ENCODE results near the gene PPIF. TPM values are rescaled to one million over a fixed set of nuclear protein-coding genes. Genes with fewer than 3 reads are reported as not detected.

PPIF gene
- total and polyA plus RNA-seq, 2 donors (not counting 1 experiment from before 2014, with no cell fraction given) = 50.4 to 100 TPM

- no peak for ATAC-seq (ENCODE audit: low read depth)
- Histone ChIP-seq H3K27me3 (replicated peaks in 1 of 4; ENCODE audit: control extremely low read depth in 1 of 4, control insufficient read depth in 3 of 4, insufficient read depth in 4 of 4, low read length in 3 of 4) (no peaks in the 10 kb centered on the region), H3K9me3 (ENCODE audit: control extremely low read depth in 1 of 3, control insufficient read depth in 2 of 3, insufficient read depth in 1 of 3, low read length in 2 of 3) (no peaks in the 10 kb centered on the region), H3K36me3 (replicated peaks in 1 of 2; ENCODE audit: control extremely low read depth in 1 of 2, control insufficient read depth in 1 of 2, extremely low read depth in 1 of 2, insufficient read depth in 2 of 2, low read length in 1 of 2) (peaks cover 0 to 74% of the 10 kb centered on the region in 2 experiments), H3K4me1 (ENCODE audit: control insufficient read depth in 2 of 2, insufficient read depth in 2 of 2, low read length in 2 of 2) (peaks cover 15 to 31% of the 10 kb centered on the region in 2 donors), H3K79me2 (ENCODE audit: control insufficient read depth, insufficient read depth, low read length) (no peaks in the 10 kb centered on the region), H4K20me1 (ENCODE audit: control insufficient read depth, insufficient read depth, low read length, poor library complexity, severe bottlenecking) (no peaks in the 10 kb centered on the region), H3K9ac (ENCODE audit: low read length) (no peak overlapping the region), H2AFZ (ENCODE audit: insufficient read depth, low read depth, low read length, poor library complexity, severe bottlenecking) (no peak overlapping the region), H3K4me2 (replicated peaks; ENCODE audit: low read depth, low read length, poor library complexity, severe bottlenecking) (no peak overlapping the region), H3K27ac (ENCODE audit: low read length in 2 of 2) (no peak overlapping the region), H3K4me3 (ENCODE audit: control extremely low read depth in 1 of 5, extremely low read depth in 1 of 5, insufficient read depth in 1 of 5, low read depth in 2 of 5, low read length in 4 of 5) (no peak overlapping the region)
- intact Hi-C loops (cut with micrococcal nuclease) = no loop called here
- ChIA-PET POLR2A (no interaction called here), CTCF (no interaction called here)
- DNase-seq = no peak
- no peak overlapping the region for H3K4me3 Mint-ChIP-seq
- no peak for TF ChIP-seq CTCF (IDR thresholded peaks at IDR 0.05)
- TF ChIP-seq EZH2 (IDR thresholded peaks at IDR 0.05; ENCODE audit: borderline replicate concordance, insufficient read depth, low read depth, low read length, poor library complexity, severe bottlenecking) = no peak
- no peaks in the 10 kb centered on the region for H3K27me3 Mint-ChIP-seq
- H3K27ac Mint-ChIP-seq = no peak overlapping the region
- H3K9me3 Mint-ChIP-seq (ENCODE audit: insufficient read depth) = no peaks in the 10 kb centered on the region
- H3K4me1 Mint-ChIP-seq = peaks cover 29% of the 10 kb centered on the region
- whole genome bisulfite sequencing (ENCODE audit: insufficient coverage) = 97% methylated on average over 27 of the region's 27 CpGs
Observed at GRCh38 chr10:79298403-79299244, 48.6 kb upstream of the PPIF start.
